Putamen (tissue), 1 donor: ENCODE results near the gene DDAH1.
A peak's percentile ranks its signal among the peaks of the same experiment; 100 is the strongest.
"Not testable (repeated sequence)": the region's sequence is repeated elsewhere in the genome, so short reads cannot be mapped to it uniquely, and the experiment has no call there.

Experiments used
- DNase-seq: peaks from one replicate; pipeline ENCODE4 v3.0.0-alpha.2; 2016; ENCODE audit warnings: low spot score

DDAH1 gene

GRCh38 chr1:85470130-85470529 is 5.2 kb upstream of the DDAH1 start:
- not testable (repeated sequence) for DNase-seq

GRCh38 chr1:85467929-85468540 is 3.1 kb upstream of the DDAH1 start:
- DNase-seq = no peak

- DNase-seq = no peak
These were observed 2.1 kb upstream of the DDAH1 start for GRCh38 chr1:85467036-85467435.

- DNase-seq = no peak
These were observed 801 bp upstream of the DDAH1 start for GRCh38 chr1:85465786-85466134.

- peak; percentile 7 for DNase-seq
These were observed 361 bp downstream of the DDAH1 start for GRCh38 chr1:85464497-85465098.

- DNase-seq = no peak
These were observed 1.0 kb downstream of the DDAH1 start for GRCh38 chr1:85463731-85464496.

- no peak for DNase-seq
These were observed 1.9 kb downstream of the DDAH1 start for GRCh38 chr1:85462931-85463649.

GRCh38 chr1:85461216-85461918 is 3.6 kb downstream of the DDAH1 start:
- no peak for DNase-seq

GRCh38 chr1:85460555-85461088 is 4.3 kb downstream of the DDAH1 start:
- DNase-seq = no peak

GRCh38 chr1:85459290-85459689 is 5.7 kb downstream of the DDAH1 start:
- no peak for DNase-seq

GRCh38 chr1:85454214-85454613 is 10.7 kb downstream of the DDAH1 start:
- DNase-seq = no peak

- no peak for DNase-seq
These were observed 11.2 kb downstream of the DDAH1 start for GRCh38 chr1:85453640-85454194.

- DNase-seq = no peak
These were observed 12.0 kb downstream of the DDAH1 start for GRCh38 chr1:85452948-85453347.

GRCh38 chr1:85451236-85451830 is 13.6 kb downstream of the DDAH1 start:
- DNase-seq = no peak

- no peak for DNase-seq
These were observed 14.1 kb downstream of the DDAH1 start for GRCh38 chr1:85450832-85451231.

GRCh38 chr1:85449356-85449755 is 15.6 kb downstream of the DDAH1 start:
- no peak for DNase-seq

- no peak for DNase-seq
These were observed 16.6 kb downstream of the DDAH1 start for GRCh38 chr1:85448358-85448757.

GRCh38 chr1:85447006-85447943 is 17.7 kb downstream of the DDAH1 start:
- no peak for DNase-seq

- DNase-seq = no peak
These were observed 19.1 kb downstream of the DDAH1 start for GRCh38 chr1:85445906-85446305.

- DNase-seq = no peak
These were observed 20.6 kb downstream of the DDAH1 start for GRCh38 chr1:85444381-85444780.
